Measurements from ENCODE around the gene MS4A3. TPM values are rescaled to one million over a fixed set of nuclear protein-coding genes. Genes with fewer than 3 reads are reported as not detected.
"Not testable (repeated sequence)": the region's sequence is repeated elsewhere in the genome, so short reads cannot be mapped to it uniquely, and the experiment has no call there.

The MS4A3 gene
- total RNA-seq (2014; rRNA removed; shearing (Covaris generic)): not detected in 2 replicates

- DNase-seq (ENCODE audit: low spot score): no peak
Measured at GRCh38 chr11:60056349-60056969, at the start of gene MS4A3. TSS of gene MS4A3 (plus strand) at chr11:60056665. CDS start at chr11:60061161, 4,496 bp downstream.

- DNase-seq (ENCODE audit: low spot score): no peak
Measured at GRCh38 chr11:60016881-60017280, 39.6 kb upstream of the MS4A3 start, which contains the start of gene OOSP4B. TSS of gene OOSP4B (plus strand) at chr11:60017181.

- no peak for DNase-seq (ENCODE audit: low spot score)
Measured at GRCh38 chr11:60018058-60018457, 38.4 kb upstream of the MS4A3 start.

GRCh38 chr11:60020376-60020775 lies 36.1 kb upstream of the MS4A3 start:
- not testable (repeated sequence) for DNase-seq (ENCODE audit: low spot score)

- no peak for DNase-seq (ENCODE audit: low spot score)
Measured at GRCh38 chr11:60029015-60029632, 27.3 kb upstream of the MS4A3 start.

GRCh38 chr11:60040109-60040508 lies 16.4 kb upstream of the MS4A3 start, which contains the start of gene OOSP2:
TSS of gene OOSP2 (plus strand) at chr11:60040409. CDS start at chr11:60040460, 51 bp downstream.
- DNase-seq (ENCODE audit: low spot score): no peak

- DNase-seq (ENCODE audit: low spot score): not testable (repeated sequence)
Measured at GRCh38 chr11:60050422-60050821, 6.0 kb upstream of the MS4A3 start.

GRCh38 chr11:60050839-60051238 lies 5.6 kb upstream of the MS4A3 start:
- not testable (repeated sequence) for DNase-seq (ENCODE audit: low spot score)

- no peak for DNase-seq (ENCODE audit: low spot score)
Measured at GRCh38 chr11:60059052-60059451, 2.6 kb downstream of the MS4A3 start.

GRCh38 chr11:60059521-60060240 lies 3.2 kb downstream of the MS4A3 start:
- DNase-seq (ENCODE audit: low spot score): no peak

GRCh38 chr11:60064111-60064510 lies 7.6 kb downstream of the MS4A3 start:
- no peak for DNase-seq (ENCODE audit: low spot score)

GRCh38 chr11:60065801-60066200 lies 9.3 kb downstream of the MS4A3 start:
- no peak for DNase-seq (ENCODE audit: low spot score)

GRCh38 chr11:60069450-60069849 lies 13.0 kb downstream of the MS4A3 start:
- no peak for DNase-seq (ENCODE audit: low spot score)

- not testable (repeated sequence) for DNase-seq (ENCODE audit: low spot score)
Measured at GRCh38 chr11:60071644-60072043, 15.2 kb downstream of the MS4A3 start.

GRCh38 chr11:60077216-60077817 lies 20.9 kb downstream of the MS4A3 start:
- no peak for DNase-seq (ENCODE audit: low spot score)

- DNase-seq (ENCODE audit: low spot score): no peak
Measured at GRCh38 chr11:60077981-60078380, 21.5 kb downstream of the MS4A3 start.

GRCh38 chr11:60078745-60079144 lies 22.3 kb downstream of the MS4A3 start:
- DNase-seq (ENCODE audit: low spot score): no peak

GRCh38 chr11:60080535-60080934 lies 24.1 kb downstream of the MS4A3 start:
- no peak for DNase-seq (ENCODE audit: low spot score)

GRCh38 chr11:60084631-60085273 lies 28.3 kb downstream of the MS4A3 start:
- no peak for DNase-seq (ENCODE audit: low spot score)

- DNase-seq (ENCODE audit: low spot score): no peak
Measured at GRCh38 chr11:60085909-60086308, 29.4 kb downstream of the MS4A3 start.

- no peak for DNase-seq (ENCODE audit: low spot score)
Measured at GRCh38 chr11:60087239-60087638, 30.8 kb downstream of the MS4A3 start.

- no peak for DNase-seq (ENCODE audit: low spot score)
Measured at GRCh38 chr11:60088364-60088763, 31.9 kb downstream of the MS4A3 start, which contains the start of gene MS4A2. TSS of gene MS4A2 (plus strand) at chr11:60088664. CDS start at chr11:60088766, 102 bp downstream.

All from H4 (cell line).